ENCODE results near the gene AUTS2.

- TF ChIP-seq TAF1 (IDR thresholded peaks at IDR 0.05; ENCODE audit: low read depth, low read length) (no peak), POLR2AphosphoS5 (IDR thresholded peaks at IDR 0.05; ENCODE audit: low read depth, low read length) (no peak), POLR2A (IDR thresholded peaks at IDR 0.05; ENCODE audit: low read depth, low read length) (no peak), POU2F2 (IDR thresholded peaks at IDR 0.05; ENCODE audit: low read depth, low read length) (no peak), SPI1 (IDR thresholded peaks at IDR 0.05; ENCODE audit: low read depth, low read length) (no peak)
These were observed 555.7 kb downstream of the AUTS2 start for GRCh38 chr7:70153933-70154332.

Data from GM12891 (cell line).